Amniotic stem cell (primary cell): ENCODE results near the gene B4GALT2.

ENCODE experiments used
- DNase-seq: peaks from one replicate; lab custom pipeline; 2025; lab: John Stamatoyannopoulos, UW

Gene B4GALT2

GRCh38 chr1:44002606-44003157 lies 23.7 kb downstream of the B4GALT2 start:
- no peak for DNase-seq

- DNase-seq, result no peak
Observed at GRCh38 chr1:44008259-44008658, 29.2 kb downstream of the B4GALT2 start.

- no peak for DNase-seq
Observed at GRCh38 chr1:44010935-44011471, 32.0 kb downstream of the B4GALT2 start.

GRCh38 chr1:44012404-44012803 lies 33.4 kb downstream of the B4GALT2 start:
- no peak for DNase-seq

GRCh38 chr1:44012941-44013609 lies 34.1 kb downstream of the B4GALT2 start:
- no peak for DNase-seq

GRCh38 chr1:44013949-44014348 lies 34.9 kb downstream of the B4GALT2 start:
- no peak for DNase-seq

GRCh38 chr1:44014365-44015104 lies 35.5 kb downstream of the B4GALT2 start:
- DNase-seq, result no peak

- DNase-seq, result no peak
Observed at GRCh38 chr1:44015206-44015605, 36.2 kb downstream of the B4GALT2 start.

GRCh38 chr1:44016041-44016889 lies 37.3 kb downstream of the B4GALT2 start:
- no peak for DNase-seq

- DNase-seq, result no peak
Observed at GRCh38 chr1:44016890-44017400, 37.9 kb downstream of the B4GALT2 start.

- no peak for DNase-seq
Observed at GRCh38 chr1:44019466-44019948, 40.5 kb downstream of the B4GALT2 start.

GRCh38 chr1:44020464-44020863 lies 41.5 kb downstream of the B4GALT2 start:
- DNase-seq, result no peak

- DNase-seq, result no peak
Observed at GRCh38 chr1:44021156-44021555, 42.1 kb downstream of the B4GALT2 start.

- no peak for DNase-seq
Observed at GRCh38 chr1:44021581-44022321, 42.7 kb downstream of the B4GALT2 start.

- no peak for DNase-seq
Observed at GRCh38 chr1:44024031-44024902, 45.3 kb downstream of the B4GALT2 start.

GRCh38 chr1:44024903-44025525 lies 46.0 kb downstream of the B4GALT2 start:
- no peak for DNase-seq

GRCh38 chr1:44025816-44026215 lies 46.8 kb downstream of the B4GALT2 start:
- no peak for DNase-seq

GRCh38 chr1:44027320-44027719 lies 48.3 kb downstream of the B4GALT2 start:
- DNase-seq, result no peak

- DNase-seq, result no peak
Observed at GRCh38 chr1:44029260-44029910, 50.4 kb downstream of the B4GALT2 start.
